SH-SY5Y (cell line): ENCODE measurements around the gene HAO2.

Experiments used
- GATA2 ChIP-seq: IDR thresholded peaks from 2 replicates; pipeline ENCODE4 v1.6.1; 2011; ENCODE audit warnings: mild to moderate bottlenecking, low read depth, low read length
- GATA3 ChIP-seq: IDR thresholded peaks from 2 replicates; pipeline ENCODE4 v1.6.1; 2011; ENCODE audit warnings: low read depth, mild to moderate bottlenecking, low read length, moderate library complexity

DNA sequence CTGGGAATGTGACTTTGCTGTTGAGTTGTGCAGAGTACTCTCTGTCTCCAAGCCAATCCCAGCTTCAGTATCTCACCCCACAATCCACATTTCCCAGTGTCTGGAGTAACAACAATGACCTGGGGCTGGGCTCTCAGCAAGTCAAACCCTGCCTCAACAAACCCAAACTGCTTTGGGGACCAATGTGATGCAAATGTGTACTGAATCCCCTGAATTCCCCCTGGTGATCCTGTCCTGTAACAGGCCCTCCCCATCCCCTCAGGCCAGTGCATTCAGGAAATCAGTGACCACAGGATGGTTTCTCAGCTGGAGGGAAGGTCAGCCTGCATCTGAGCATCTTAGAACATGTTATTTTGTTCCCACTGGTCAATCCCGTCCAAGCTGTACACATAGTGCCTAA is 36.7 kb upstream of the HAO2 start:
- TF ChIP-seq GATA3 (no peak), GATA2 (no peak)
